SK-N-SH (cell line): Measurements from ENCODE around the gene PORCN. TPM values are rescaled to one million over a fixed set of nuclear protein-coding genes. Genes with fewer than 3 reads are reported as not detected.

Experiments
- CTCF ChIA-PET: fragments of 300-600, 350-600 bp; formaldehyde crosslinking; extraction: SDS; loops from one replicate; lab custom pipeline; 2021; lab: Yijun Ruan, JAX
- POLR2A ChIA-PET: fragments of 350-600 bp; sonication (Branson Sonifier 250); formaldehyde crosslinking; extraction: SDS; loops from one replicate; lab custom pipeline; 2020; ENCODE audit warnings: antibody characterized with exemption, inconsistent platforms; lab: Yijun Ruan, JAX
- DNase-seq: peaks from one replicate; pipeline ENCODE4 v3.0.0; 2012
- H2AFZ ChIP-seq: fragments of 200-600 bp; sonication (generic); 2 replicates; pipeline ENCODE4 v1.8.1; 2016; ENCODE audit warnings: antibody characterized with exemption, mild to moderate bottlenecking, low read depth
- H3F3A ChIP-seq: fragments of 200-600 bp; sonication (generic); replicated peaks from 2 replicates; pipeline ENCODE3; 2016; ENCODE audit warnings: antibody characterized with exemption, mild to moderate bottlenecking; ENCODE audit not compliant: insufficient read depth
- H3K27ac ChIP-seq, 2 experiments: fragments of 200-500 bp in 1 of 2; fragments of 200-600 bp in 1 of 2; sonication (Bioruptor generic) in 1 of 2; sonication (generic), shearing (Covaris generic) in 1 of 2; 2 replicates each; pipeline versions ENCODE4 v1.5.1 to v1.6.1; 2014 to 2016; ENCODE audit warnings: low read depth in 2 of 2, inconsistent platforms in 1 of 2, low read length in 1 of 2, mild to moderate bottlenecking in 1 of 2, mixed read lengths in 1 of 2
- H3K27me3 ChIP-seq: fragments of 200-600 bp; sonication (generic), shearing (Covaris generic); 2 replicates; pipeline ENCODE4 v1.6.1; 2016; ENCODE audit warnings: mixed run types; ENCODE audit not compliant: insufficient read depth
- H3K36me3 ChIP-seq, 2 experiments: fragments of 200-500 bp in 1 of 2; fragments of 200-600 bp in 1 of 2; sonication (Bioruptor generic) in 1 of 2; sonication (generic) in 1 of 2; replicated peaks in 1 of 2; 2 replicates each; pipeline versions ENCODE3 to v1.5.1; 2014 to 2016; ENCODE audit warnings: low read length in 1 of 2, mild to moderate bottlenecking in 1 of 2; ENCODE audit not compliant: insufficient read depth in 2 of 2, control insufficient read depth in 1 of 2
- H3K4me1 ChIP-seq, 2 experiments: fragments of 200-500 bp in 1 of 2; fragments of 200-600 bp in 1 of 2; sonication (Bioruptor generic) in 1 of 2; sonication (generic), shearing (Covaris generic) in 1 of 2; 2 replicates each; pipeline versions ENCODE4 v1.5.1 to v1.6.1; 2014 to 2016; ENCODE audit warnings: low read depth in 1 of 2, low read length in 1 of 2, mixed run types in 1 of 2; ENCODE audit not compliant: insufficient read depth in 2 of 2, control insufficient read depth in 1 of 2
- H3K4me2 ChIP-seq: fragments of 200-600 bp; sonication (generic), shearing (Covaris generic); 2 replicates; pipeline ENCODE4 v1.6.1; 2017; ENCODE audit warnings: mixed run types
- H3K4me3 ChIP-seq, 2 experiments: fragments of 200-500 bp in 1 of 2; fragments of 200-600 bp in 1 of 2; sonication (Bioruptor generic) in 1 of 2; sonication (generic), shearing (Covaris generic) in 1 of 2; 2 replicates each; pipeline versions ENCODE4 v1.5.1 to v1.8.1; 2014 to 2016; ENCODE audit warnings: low read depth in 2 of 2, inconsistent platforms in 1 of 2, low read length in 1 of 2, mild to moderate bottlenecking in 1 of 2, mixed read lengths in 1 of 2, moderate library complexity in 1 of 2
- H3K79me2 ChIP-seq: fragments of 200-600 bp; sonication (generic); 2 replicates; pipeline ENCODE4 v1.8.1; 2017; ENCODE audit warnings: mild to moderate bottlenecking; ENCODE audit not compliant: insufficient read depth
- H3K9ac ChIP-seq: fragments of 200-600 bp; sonication (generic); 2 replicates; pipeline ENCODE4 v1.6.1; 2017; ENCODE audit warnings: mixed run types
- H3K9me2 ChIP-seq: fragments of 200-600 bp; sonication (generic); 2 replicates; pipeline ENCODE4 v1.6.1; 2017; ENCODE audit warnings: mixed run types
- H3K9me3 ChIP-seq: fragments of 200-600 bp; sonication (generic); 2 replicates; pipeline ENCODE4 v1.6.1; 2017; ENCODE audit warnings: mixed run types, mild to moderate bottlenecking, moderate library complexity
- H4K20me1 ChIP-seq: fragments of 200-600 bp; sonication (generic); 2 replicates; pipeline ENCODE4 v1.6.1; 2017; ENCODE audit warnings: mild to moderate bottlenecking, mixed run types; ENCODE audit not compliant: insufficient read depth
- CTCF ChIP-seq: fragments of 200-600 bp; sonication (generic); IDR thresholded peaks from 2 replicates; pipeline ENCODE4 v1.6.1; 2017; ENCODE audit warnings: antibody characterized with exemption, mild to moderate bottlenecking, moderate library complexity
- ELF1 ChIP-seq: IDR thresholded peaks from 2 replicates; pipeline ENCODE4 v1.4.0; 2012
- EZH2phosphoT487 ChIP-seq: fragments of 200-600 bp; sonication (generic); IDR thresholded peaks from 2 replicates; pipeline ENCODE4 v1.6.1; 2017; ENCODE audit warnings: low read depth, mixed run types, mild to moderate bottlenecking, antibody characterized with exemption, moderate library complexity, borderline replicate concordance
- FOXJ3 ChIP-seq: sonication (generic); formaldehyde crosslinking; IDR thresholded peaks from 2 replicates; pipeline ENCODE4 v1.5.1; 2020; ENCODE audit warnings: mild to moderate bottlenecking, missing genetic modification reagents
- FOXM1 ChIP-seq: IDR thresholded peaks from 2 replicates; pipeline ENCODE4 v1.4.0; 2012; ENCODE audit warnings: low read depth, mild to moderate bottlenecking
- GABPA ChIP-seq: IDR thresholded peaks from 2 replicates; pipeline ENCODE4 v1.4.0; 2012; ENCODE audit warnings: low read depth, mild to moderate bottlenecking
- GATA2 ChIP-seq: sonication (generic); formaldehyde crosslinking; IDR thresholded peaks from 2 replicates; pipeline ENCODE4 v1.5.0; 2020; ENCODE audit warnings: mild to moderate bottlenecking, missing genetic modification reagents
- MAX ChIP-seq: IDR thresholded peaks from 2 replicates; pipeline ENCODE4 v1.4.0; 2012; ENCODE audit warnings: low read depth
- NFIC ChIP-seq: IDR thresholded peaks from 2 replicates; pipeline ENCODE4 v1.4.0; 2012; ENCODE audit warnings: borderline replicate concordance
- NRF1 ChIP-seq: IDR thresholded peaks from 2 replicates; pipeline ENCODE4 v1.6.1; 2012; ENCODE audit warnings: low read depth, mild to moderate bottlenecking, low read length
- PBX3 ChIP-seq: IDR thresholded peaks from 2 replicates; pipeline ENCODE4; 2012
- POLR2AphosphoS5 ChIP-seq: IDR thresholded peaks from 2 replicates; pipeline ENCODE4 v1.6.1; 2012; ENCODE audit warnings: low read depth, low read length
- SIN3A ChIP-seq: IDR thresholded peaks from 2 replicates; pipeline ENCODE4 v1.6.1; 2012; ENCODE audit warnings: low read depth, mild to moderate bottlenecking, low read length, moderate library complexity, borderline replicate concordance
- TCF12 ChIP-seq: IDR thresholded peaks from 2 replicates; pipeline ENCODE4 v1.4.0; 2012
- TEAD4 ChIP-seq: IDR thresholded peaks from 2 replicates; pipeline ENCODE4 v1.4.0; 2012; ENCODE audit warnings: mild to moderate bottlenecking, borderline replicate concordance; ENCODE audit not compliant: insufficient read depth
- ZBTB33 ChIP-seq: IDR thresholded peaks from 2 replicates; pipeline ENCODE4 v1.4.0; 2012; ENCODE audit warnings: low read depth, borderline replicate concordance
- WGBS: methylation state at CpG from one replicate; pipeline ENCODE4 v1.1.6; 2017; ENCODE audit warnings: low lambda C conversion rate; 5-methylcytosine and 5-hydroxymethylcytosine counted together
- polyA plus RNA-seq, 3 experiments: library from polyadenylated mRNA; depleted of rRNA; stranded (reverse); fragments of >200 nt; gene quantifications; 2 replicates each; pipeline ENCODE4 v1.2.3, GENCODE V29; 2012

The PORCN gene
- polyA plus RNA-seq, 1 of the 3 experiments (the other 2 are of a cell fraction), result 11.0 TPM

- ChIA-PET CTCF (interaction anchor here (0.7 to 1.7 kb wide), 3 partner anchors 11 to 97 kb away, joined by 3 to 5 read pairs (median 3); no protein-coding TSS in a partner anchor), POLR2A (no interaction called here)
- DNase-seq, result peak; percentile 41
- Histone ChIP-seq H3F3A (no peaks in the 10 kb centered on the region), H3K27me3 (no peaks in the 10 kb centered on the region; the same call in 1 of the 2 replicates), H3K9ac (no peak overlapping the region), H3K4me2 (no peak overlapping the region), H3K9me2 (no peaks in the 10 kb centered on the region), H3K36me3 (no peaks in the 10 kb centered on the region), H3K79me2 (no peaks in the 10 kb centered on the region), H3K27ac (no peak overlapping the region), H2AFZ (no peak overlapping the region), H3K4me3 (no peak overlapping the region), H3K4me1 (peaks cover 0 to 10% of the 10 kb centered on the region in 2 experiments; a peak in 1 of 4 replicates), H4K20me1 (no peaks in the 10 kb centered on the region), H3K9me3 (no peaks in the 10 kb centered on the region)
- TF ChIP-seq CTCF (peak; percentile 23; the same call in 1 of the 2 replicates), ZBTB33 (no peak), PBX3 (no peak), GATA2 (no peak), GABPA (no peak), NRF1 (no peak), NFIC (no peak), TEAD4 (no peak), MAX (no peak)
- WGBS, result 42% methylated on average over 5 of the region's 10 CpGs
Measured at GRCh38 chrX:48466696-48467095, 42.1 kb upstream of the PORCN start.

- Histone ChIP-seq H3K27ac (no peak overlapping the region), H3K79me2 (no peaks in the 10 kb centered on the region), H3K4me3 (no peak overlapping the region), H3K27me3 (no peaks in the 10 kb centered on the region; the same call in 1 of the 2 replicates), H3F3A (no peaks in the 10 kb centered on the region), H3K9me3 (no peaks in the 10 kb centered on the region), H2AFZ (no peak overlapping the region), H3K36me3 (no peaks in the 10 kb centered on the region), H4K20me1 (no peaks in the 10 kb centered on the region), H3K9me2 (no peaks in the 10 kb centered on the region), H3K4me1 (peaks cover 0 to 10% of the 10 kb centered on the region in 2 experiments; a peak in 1 of 4 replicates), H3K4me2 (no peak overlapping the region), H3K9ac (no peak overlapping the region)
- TF ChIP-seq MAX (no peak), FOXM1 (no peak), SIN3A (no peak), ELF1 (no peak), NFIC (no peak), EZH2phosphoT487 (no peak), CTCF (no peak), NRF1 (no peak), FOXJ3 (CRISPR knock-in tag) (no peak), POLR2AphosphoS5 (no peak), TCF12 (no peak)
- POLR2A ChIA-PET, result interaction anchor here (0.5 to 0.7 kb wide), 2 partner anchors 73 to 410 kb away, joined by 4 read pairs; no protein-coding TSS in a partner anchor
- CTCF ChIA-PET, result interaction anchor here (0.7 to 1.7 kb wide), 2 partner anchors 12 to 29 kb away, joined by 3 to 5 read pairs; no protein-coding TSS in a partner anchor
- no peak for DNase-seq
- WGBS, result 51% methylated on average over 9 of the region's 10 CpGs
Measured at GRCh38 chrX:48467281-48467761, 41.5 kb upstream of the PORCN start.
